Testis (tissue), 5 donors: ENCODE data around the gene FCRL3. TPM values are rescaled to one million over a fixed set of nuclear protein-coding genes. Genes with fewer than 3 reads are reported as not detected.
"Not testable (repeated sequence)": the region's sequence is repeated elsewhere in the genome, so short reads cannot be mapped to it uniquely, and the experiment has no call there.

ENCODE experiments used
- DNase-seq: peaks from one replicate; pipeline ENCODE4 v3.0.0-alpha.2; 2019
- H3K27ac ChIP-seq, 2 donors: fragments of 200-600 bp; sonication (generic); one replicate each; pipeline ENCODE4 v1.5.1; 2019
- H3K27me3 ChIP-seq: fragments of 200-600 bp; sonication (generic); one replicate; pipeline ENCODE4 v1.5.1; 2019
- H3K36me3 ChIP-seq: fragments of 200-600 bp; sonication (generic); one replicate; pipeline ENCODE4 v1.5.1; 2017; ENCODE audit warnings: low read depth; ENCODE audit errors: missing control alignments
- H3K4me1 ChIP-seq: fragments of 200-600 bp; sonication (generic); one replicate; pipeline ENCODE4 v1.5.1; 2019
- H3K4me3 ChIP-seq, 2 donors: fragments of 200-600 bp; sonication (generic); one replicate each; pipeline ENCODE4 v1.5.1; 2017 to 2019
- H3K9me3 ChIP-seq: fragments of 200-600 bp; sonication (generic); one replicate; pipeline ENCODE4 v1.5.1; 2017
- CTCF ChIP-seq, 3 experiments: fragments of 450-650 bp in 2 of 3; fragments of 200-600 bp in 1 of 3; sonication (generic) in 1 of 3; IDR thresholded peaks; one replicate each; pipeline ENCODE4 v1.5.1; 2016 to 2019; ENCODE audit warnings: antibody characterized with exemption in 3 of 3, mild to moderate bottlenecking in 2 of 3, moderate library complexity in 1 of 3
- POLR2A ChIP-seq: fragments of 450-650 bp; IDR thresholded peaks from one replicate; pipeline ENCODE4 v1.6.1; 2017; ENCODE audit warnings: antibody characterized with exemption, mild to moderate bottlenecking, moderate library complexity
- WGBS, 2 donors: methylation state at CpG; one replicate each; pipeline ENCODE4 v1.1.5; 2018; 5-methylcytosine and 5-hydroxymethylcytosine counted together
- intact Hi-C: fragments of 100-400 bp; cut with DNase I; formaldehyde crosslinking; loops from one replicate; pipeline ENCODE4 v1.15.1; 2023; ENCODE audit warnings: low total_unique reads
- long read RNA-seq, 2 donors: transcript quantifications; one replicate each; lab custom pipeline, GENCODE V29; 2026
- polyA plus RNA-seq: library from polyadenylated mRNA; stranded (reverse); fragments of 350-450 nt; fragmentation: Illumina TruSeq; extraction: RNeasy Lipid Tissue Mini Kit (QIAGEN cat#74804); gene quantifications from one replicate; pipeline ENCODE4 v1.2.3, GENCODE V29; 2014; ENCODE audit warnings: low read depth, low replicate concordance; ENCODE audit not compliant: insufficient read depth
- total RNA-seq, 2 donors: library from RNA; depleted of rRNA; stranded (reverse); fragments of >200 nt; gene quantifications; one replicate each; pipeline ENCODE4 v1.2.3, GENCODE V29; 2016

FCRL3 gene
- under 1 TPM; 0.19 to 0.47 TPM for total RNA-seq
- polyA plus RNA-seq, result 0.86 TPM
- long read RNA-seq, donor 1, result 0 reads
- long read RNA-seq, donor 2, result 0 reads

GRCh38 chr1:157700732-157701131, at the start of gene FCRL3:
Gene FCRL3 (minus strand): TSS chr1:157700769. CDS start chr1:157700489, 280 bp downstream.
- Histone ChIP-seq H3K9me3 (no peaks in the 10 kb centered on the region), H3K4me3 (no peak within 1 kb of the TSS), H3K27me3 (no peaks in the 10 kb centered on the region), H3K36me3 (no peaks in the 10 kb centered on the region), H3K27ac (no peak within 1 kb of the TSS), H3K4me1 (no peaks in the 10 kb centered on the region)
- DNase-seq, result no peak
- TF ChIP-seq POLR2A (no peak), CTCF (IDR thresholded peaks at IDR 0.05) (no peak)
- intact Hi-C loops, result no loop called here
- 77 to 83% methylated on average over 4 of the region's 4 CpGs for WGBS, 2 donors

- TF ChIP-seq CTCF (IDR thresholded peaks at IDR 0.05), result no peak
- no peak for TF ChIP-seq POLR2A
- 91 to 98% methylated on average over 3 of the region's 3 CpGs for WGBS, 2 donors
- H3K36me3 ChIP-seq, result no peaks in the 10 kb centered on the region
Measured at GRCh38 chr1:157748262-157748817, 47.8 kb upstream of the FCRL3 start.

GRCh38 chr1:157739229-157739901, 38.8 kb upstream of the FCRL3 start:
- Histone ChIP-seq H3K27me3 (no peaks in the 10 kb centered on the region), H3K27ac (no peak overlapping the region), H3K36me3 (no peaks in the 10 kb centered on the region), H3K9me3 (no peaks in the 10 kb centered on the region), H3K4me1 (no peaks in the 10 kb centered on the region), H3K4me3 (no peak overlapping the region)
- intact Hi-C loops, result no loop called here
- TF ChIP-seq CTCF (IDR thresholded peaks at IDR 0.05), result no peak
- WGBS, 2 donors, result 74 to 79% methylated on average over 5 of the region's 5 CpGs
- DNase-seq, result no peak

More at GRCh38 chr1:157748262-157748817, 47.8 kb upstream of the FCRL3 start:
- H3K9me3 ChIP-seq, result no peaks in the 10 kb centered on the region
- H3K4me1 ChIP-seq, result no peaks in the 10 kb centered on the region
- H3K27ac ChIP-seq, result no peak overlapping the region
- no peak for DNase-seq
- intact Hi-C loops, result no loop called here
- no peak overlapping the region for H3K4me3 ChIP-seq
- no peaks in the 10 kb centered on the region for H3K27me3 ChIP-seq

- H3K36me3 ChIP-seq, H3K27ac ChIP-seq, DNase-seq, H3K9me3 ChIP-seq, H3K4me3 ChIP-seq, H3K27me3 ChIP-seq, intact Hi-C loops, H3K4me1 ChIP-seq: not testable (repeated sequence)
- 86 to 90% methylated on average over 5 of the region's 5 CpGs for WGBS, 2 donors
Measured at GRCh38 chr1:157735991-157736390, 35.4 kb upstream of the FCRL3 start.

GRCh38 chr1:157734321-157734720, 33.8 kb upstream of the FCRL3 start:
- TF ChIP-seq POLR2A, result no peak
- TF ChIP-seq CTCF (IDR thresholded peaks at IDR 0.05), result no peak
- intact Hi-C loops, result no loop called here
- no peaks in the 10 kb centered on the region for H3K9me3 ChIP-seq
- no peak overlapping the region for H3K4me3 ChIP-seq
- no peaks in the 10 kb centered on the region for H3K36me3 ChIP-seq
- WGBS, 2 donors, result 89 to 91% methylated on average over 1 of the region's 1 CpG
- H3K4me1 ChIP-seq, result no peaks in the 10 kb centered on the region
- DNase-seq, result no peak
- H3K27ac ChIP-seq, result no peak overlapping the region
- H3K27me3 ChIP-seq, result no peaks in the 10 kb centered on the region
